Superior temporal gyrus (tissue), 1 donor: ENCODE results near the gene SLC2A11.

ENCODE experiments used
- DNase-seq: peaks from one replicate; pipeline ENCODE4 v3.0.0-alpha.2; 2016; ENCODE audit errors: extremely low spot score

Gene SLC2A11

GRCh38 chr22:23832226-23833016 lies 25.3 kb upstream of the SLC2A11 start:
- DNase-seq, result no peak

- DNase-seq, result no peak
Measured at GRCh38 chr22:23833017-23833751, 24.5 kb upstream of the SLC2A11 start.

- no peak for DNase-seq
Measured at GRCh38 chr22:23833911-23834317, 23.8 kb upstream of the SLC2A11 start.

GRCh38 chr22:23834406-23834792 lies 23.3 kb upstream of the SLC2A11 start:
- no peak for DNase-seq

- DNase-seq, result peak; percentile 72
Measured at GRCh38 chr22:23834793-23835483, 22.7 kb upstream of the SLC2A11 start.

- DNase-seq, result no peak
Measured at GRCh38 chr22:23835484-23836144, 22.1 kb upstream of the SLC2A11 start.

- no peak for DNase-seq
Measured at GRCh38 chr22:23836281-23836680, 21.4 kb upstream of the SLC2A11 start.

- no peak for DNase-seq
Measured at GRCh38 chr22:23836692-23837495, 20.8 kb upstream of the SLC2A11 start.

- no peak for DNase-seq
Measured at GRCh38 chr22:23837496-23837859, 20.2 kb upstream of the SLC2A11 start.

- DNase-seq, result no peak
Measured at GRCh38 chr22:23837911-23838680, 19.6 kb upstream of the SLC2A11 start.

GRCh38 chr22:23838681-23839468 lies 18.8 kb upstream of the SLC2A11 start, which contains the start of gene DERL3:
DERL3 (minus strand) TSS chr22:23839006; CDS start chr22:23838987, 19 bp downstream.
- peak; percentile 94 for DNase-seq

GRCh38 chr22:23840026-23840425 lies 17.6 kb upstream of the SLC2A11 start:
- no peak for DNase-seq

- DNase-seq, result no peak
Measured at GRCh38 chr22:23841292-23841691, 16.4 kb upstream of the SLC2A11 start.

- DNase-seq, result no peak
Measured at GRCh38 chr22:23841736-23842445, 15.8 kb upstream of the SLC2A11 start.

- no peak for DNase-seq
Measured at GRCh38 chr22:23842599-23842998, 15.1 kb upstream of the SLC2A11 start.

- DNase-seq, result no peak
Measured at GRCh38 chr22:23844739-23845202, 12.9 kb upstream of the SLC2A11 start.

- no peak for DNase-seq
Measured at GRCh38 chr22:23845265-23846080, 12.2 kb upstream of the SLC2A11 start.

GRCh38 chr22:23846081-23846469 lies 11.6 kb upstream of the SLC2A11 start:
- no peak for DNase-seq
